Keratinocyte (primary cell): ENCODE measurements around the gene EXD3. TPM values are rescaled to one million over a fixed set of nuclear protein-coding genes. Genes with fewer than 3 reads are reported as not detected.

Source experiments
- DNase-seq: peaks from one replicate; pipeline ENCODE4 v3.0.0-alpha.2; 2011; ENCODE audit warnings: low read depth, missing footprints, low spot score
- FAIRE-seq: peaks from 2 replicates; lab custom pipeline; 2011; peaks lifted over from hg19 to GRCh38; lab: Jason Lieb, UNC
- H2AFZ ChIP-seq: 2 replicates; pipeline ENCODE4 v1.6.0; 2012; ENCODE audit warnings: low read length, control low read depth, inconsistent platforms; ENCODE audit not compliant: control insufficient read depth
- H3K27ac ChIP-seq: 2 replicates; pipeline ENCODE4 v1.5.1; 2011; ENCODE audit warnings: low read length; ENCODE audit not compliant: control insufficient read depth, insufficient read depth
- H3K27me3 ChIP-seq: 3 replicates; pipeline ENCODE4 v1.6.0; 2011; ENCODE audit warnings: low read length; ENCODE audit not compliant: control insufficient read depth, insufficient read depth; ENCODE audit errors: extremely low read depth
- H3K36me3 ChIP-seq, 2 experiments: 2 replicates in 1 of 2; 3 replicates in 1 of 2; pipeline ENCODE4 v1.5.1; 2011; ENCODE audit warnings: low read length in 2 of 2, mild to moderate bottlenecking in 1 of 2; ENCODE audit not compliant: control insufficient read depth in 2 of 2, insufficient read depth in 2 of 2; ENCODE audit errors: extremely low read depth in 1 of 2
- H3K4me1 ChIP-seq: 3 replicates; pipeline ENCODE4 v1.5.1; 2011; ENCODE audit warnings: low read length; ENCODE audit not compliant: control insufficient read depth, insufficient read depth; ENCODE audit errors: extremely low read depth
- H3K4me2 ChIP-seq: 3 replicates; pipeline ENCODE4 v1.6.0; 2011; ENCODE audit warnings: low read depth, low read length; ENCODE audit not compliant: control insufficient read depth, insufficient read depth; ENCODE audit errors: extremely low read depth
- H3K4me3 ChIP-seq, 3 experiments: fragments of 200-600 bp in 1 of 3; sonication (generic) in 1 of 3; 2 replicates in 2 of 3; 3 replicates in 1 of 3; pipeline ENCODE4 v1.5.1; 2011 to 2016; ENCODE audit warnings: low read length in 3 of 3, mild to moderate bottlenecking in 3 of 3, control low read depth in 2 of 3, inconsistent platforms in 1 of 3, low read depth in 1 of 3, mixed read lengths in 1 of 3, mixed run types in 1 of 3, moderate library complexity in 1 of 3; ENCODE audit not compliant: control insufficient read depth in 2 of 3, insufficient read depth in 2 of 3; ENCODE audit errors: extremely low read depth in 1 of 3
- H3K79me2 ChIP-seq: 2 replicates; pipeline ENCODE4 v1.6.0; 2012; ENCODE audit warnings: low read length; ENCODE audit not compliant: control insufficient read depth, insufficient read depth
- H3K9ac ChIP-seq: 3 replicates; pipeline ENCODE4 v1.6.0; 2011; ENCODE audit warnings: low read length; ENCODE audit not compliant: control insufficient read depth, insufficient read depth; ENCODE audit errors: extremely low read depth
- H3K9me1 ChIP-seq: 3 replicates; pipeline ENCODE4 v1.6.0; 2011; ENCODE audit warnings: low read length; ENCODE audit not compliant: control insufficient read depth, insufficient read depth; ENCODE audit errors: extremely low read depth
- H3K9me3 ChIP-seq: 2 replicates; pipeline ENCODE4 v1.5.1; 2012; ENCODE audit warnings: low read depth, low read length; ENCODE audit not compliant: control insufficient read depth
- H4K20me1 ChIP-seq: 3 replicates; pipeline ENCODE4 v1.6.0; 2011; ENCODE audit warnings: low read length; ENCODE audit not compliant: control insufficient read depth, insufficient read depth; ENCODE audit errors: extremely low read depth
- CTCF ChIP-seq, 3 experiments: IDR thresholded peaks in 1 of 3; conservative IDR thresholded peaks in 1 of 3; optimal IDR thresholded peaks in 1 of 3; 2 replicates in 2 of 3; 3 replicates in 1 of 3; pipeline versions ENCODE3 to v1.5.1; 2011; ENCODE audit warnings: low read length in 3 of 3, mild to moderate bottlenecking in 3 of 3, moderate library complexity in 2 of 3, control low read depth in 1 of 3, inconsistent platforms in 1 of 3; ENCODE audit not compliant: insufficient read depth in 2 of 3; ENCODE audit errors: extremely low read depth in 1 of 3
- EZH2 ChIP-seq: IDR thresholded peaks from one replicate; pipeline ENCODE4 v1.6.1; 2012; ENCODE audit warnings: inconsistent platforms, mild to moderate bottlenecking, low read length, moderate library complexity
- dilution Hi-C: fragments of 300-500 bp; cut with MboI; formaldehyde crosslinking; loops from one replicate; pipeline ENCODE4 v1.7.0; 2020; ENCODE audit warnings: low sequenced_read_pairs; ENCODE audit not compliant: extremely low pct_ligation_motif_present
- polyA plus RNA-seq, 5 experiments: library from polyadenylated mRNA; depleted of rRNA in 3 of 5; stranded (reverse) in 3 of 5; stranded (forward) in 1 of 5; unstranded in 1 of 5; fragments of >200 nt; gene quantifications; 1 replicate in 1 of 5; 2 replicates in 3 of 5; 3 replicates in 1 of 5; pipeline versions ENCODE4 v1.2.1 to v1.2.3, GENCODE V29; 2011 to 2012; ENCODE audit warnings: missing spikeins in 2 of 5, low read depth in 1 of 5, low replicate concordance in 1 of 5

Gene EXD3
- polyA plus RNA-seq, 1 donor (not counting 4 experiments of a cell fraction or from before 2014, with no cell fraction given) = 1.5 TPM

GRCh38 chr9:137269231-137269772, 153.7 kb downstream of the EXD3 start:
- DNase-seq = no peak
- H3K79me2 ChIP-seq = peaks cover 4% of the 10 kb centered on the region
- no peak overlapping the region for H3K4me2 ChIP-seq
- no peak overlapping the region for H3K4me3 ChIP-seq
- TF ChIP-seq EZH2 (no peak), CTCF (optimal IDR thresholded peaks at IDR 0.05 in 1 of 3, IDR thresholded peaks at IDR 0.05 in 1 of 3, conservative IDR thresholded peaks at IDR 0.05 in 1 of 3; ENCODE audit: extremely low read depth in 1 of 3, insufficient read depth in 2 of 3, low read length in 3 of 3) (no peak)
- no peaks in the 10 kb centered on the region for H3K27me3 ChIP-seq
- no peak overlapping the region for H3K27ac ChIP-seq
- H2AFZ ChIP-seq = no peak overlapping the region
- H3K4me1 ChIP-seq = peaks cover 14% of the 10 kb centered on the region
- no peaks in the 10 kb centered on the region for H3K9me3 ChIP-seq
- dilution Hi-C loops = no loop called here
- H3K9ac ChIP-seq = no peak overlapping the region
- peaks cover 34 to 37% of the 10 kb centered on the region in 2 experiments for H3K36me3 ChIP-seq
- H4K20me1 ChIP-seq = peaks cover 12% of the 10 kb centered on the region
- no peaks in the 10 kb centered on the region for H3K9me1 ChIP-seq
- FAIRE-seq = no peak

- Histone ChIP-seq H3K4me2 (no peak overlapping the region), H3K9me1 (no peaks in the 10 kb centered on the region), H3K79me2 (peaks cover 4% of the 10 kb centered on the region), H3K36me3 (peaks cover 37 to 40% of the 10 kb centered on the region in 2 experiments), H3K9me3 (no peaks in the 10 kb centered on the region), H3K9ac (no peak overlapping the region), H3K27ac (no peak overlapping the region), H3K27me3 (no peaks in the 10 kb centered on the region), H3K4me3 (no peak overlapping the region), H4K20me1 (peaks cover 12% of the 10 kb centered on the region), H3K4me1 (peaks cover 8% of the 10 kb centered on the region), H2AFZ (no peak overlapping the region)
- DNase-seq (no peak), FAIRE-seq (no peak)
- no peak for TF ChIP-seq EZH2
- no peak for TF ChIP-seq CTCF (optimal IDR thresholded peaks at IDR 0.05 in 1 of 3, IDR thresholded peaks at IDR 0.05 in 1 of 3, conservative IDR thresholded peaks at IDR 0.05 in 1 of 3; ENCODE audit: extremely low read depth in 1 of 3, insufficient read depth in 2 of 3, low read length in 3 of 3)
- dilution Hi-C loops = no loop called here
Measured at GRCh38 chr9:137268538-137269201, 154.3 kb downstream of the EXD3 start.
